HEK293T (cell line): ENCODE data around the gene RPLP2.

ENCODE experiments used
- CTCF ChIA-PET: fragments of 350-600 bp; formaldehyde crosslinking; extraction: SDS; loops from one replicate; lab custom pipeline; 2021; ENCODE audit warnings: antibody characterized with exemption, inconsistent platforms; lab: Yijun Ruan, JAX
- POLR2A ChIA-PET: fragments of 350-600 bp; formaldehyde crosslinking; extraction: SDS; loops from one replicate; lab custom pipeline; 2020; ENCODE audit warnings: antibody characterized with exemption, inconsistent platforms; lab: Yijun Ruan, JAX
- DNase-seq: peaks from one replicate; pipeline ENCODE4 v3.0.0; 2012; ENCODE audit warnings: mixed read lengths; ENCODE audit errors: extremely low spot score
- ARNT ChIP-seq: fragments of 450-650 bp; IDR thresholded peaks from 2 replicates; pipeline ENCODE4 v1.6.1; 2017; ENCODE audit warnings: mild to moderate bottlenecking
- BHLHE40 ChIP-seq: fragments of 450-650 bp; IDR thresholded peaks from 2 replicates; pipeline ENCODE4 v1.6.1; 2016; ENCODE audit warnings: mild to moderate bottlenecking, moderate library complexity, borderline replicate concordance
- CTBP1 ChIP-seq: fragments of 450-650 bp; IDR thresholded peaks from 2 replicates; pipeline ENCODE4 v1.6.1; 2016; ENCODE audit warnings: borderline replicate concordance
- ELF4 ChIP-seq: fragments of 450-650 bp; IDR thresholded peaks from 2 replicates; pipeline ENCODE4 v1.6.1; 2017; ENCODE audit warnings: antibody characterized with exemption
- FOXA1 ChIP-seq: fragments of 450-650 bp; IDR thresholded peaks from 2 replicates; pipeline ENCODE4 v1.6.1; 2016; ENCODE audit warnings: mild to moderate bottlenecking
- FOXK2 ChIP-seq: fragments of 450-650 bp; IDR thresholded peaks from 2 replicates; pipeline ENCODE4 v1.6.1; 2016; ENCODE audit warnings: mild to moderate bottlenecking
- FOXM1 ChIP-seq: fragments of 450-650 bp; IDR thresholded peaks from 2 replicates; pipeline ENCODE4 v1.6.1; 2017; ENCODE audit warnings: mild to moderate bottlenecking, borderline replicate concordance
- HDGF ChIP-seq: fragments of 450-650 bp; IDR thresholded peaks from 2 replicates; pipeline ENCODE4 v1.6.1; 2017; ENCODE audit warnings: antibody characterized with exemption, borderline replicate concordance
- L3MBTL2 ChIP-seq: fragments of 450-650 bp; conservative IDR thresholded peaks from 2 replicates; pipeline ENCODE4 v1.6.1; 2016; ENCODE audit warnings: mild to moderate bottlenecking
- LEF1 ChIP-seq: fragments of 450-650 bp; IDR thresholded peaks from 2 replicates; pipeline ENCODE4 v1.6.1; 2017; ENCODE audit warnings: mild to moderate bottlenecking, borderline replicate concordance
- NFRKB ChIP-seq: fragments of 450-650 bp; IDR thresholded peaks from 2 replicates; pipeline ENCODE4 v1.6.1; 2016; ENCODE audit warnings: mild to moderate bottlenecking, moderate library complexity
- PKNOX1 ChIP-seq: fragments of 450-650 bp; IDR thresholded peaks from 2 replicates; pipeline ENCODE4 v1.6.1; 2016
- SP1 ChIP-seq: fragments of 450-650 bp; IDR thresholded peaks from 2 replicates; pipeline ENCODE4 v1.6.1; 2017
- SUZ12 ChIP-seq: fragments of 450-650 bp; IDR thresholded peaks from 2 replicates; pipeline ENCODE4 v1.6.1; 2016; ENCODE audit warnings: mild to moderate bottlenecking
- TARDBP ChIP-seq: fragments of 450-650 bp; IDR thresholded peaks from 2 replicates; pipeline ENCODE4 v1.6.1; 2016
- ZNF384 ChIP-seq: fragments of 450-650 bp; IDR thresholded peaks from 2 replicates; pipeline ENCODE4 v1.6.1; 2016

The RPLP2 gene

GRCh38 chr11:826836-827145, 17.0 kb downstream of the RPLP2 start:
- ChIA-PET POLR2A (interaction anchor here (1.1 kb wide), 1 partner anchor 21 kb away, joined by 3 read pairs; no protein-coding TSS in a partner anchor), CTCF (no interaction called here)
- DNase-seq: no peak
- TF ChIP-seq HDGF: no peak
- TF ChIP-seq TARDBP: no peak

- ChIA-PET CTCF (no interaction called here), POLR2A (interaction anchor here (1.1 to 8.0 kb wide), 3 partner anchors 8 to 22 kb away, joined by 3 to 63 read pairs (median 11); partner anchors contain the start of genes PNPLA2, POLR2L and TSPAN4)
- DNase-seq: no peak
- TF ChIP-seq SP1 (no peak), PKNOX1 (no peak), FOXK2 (no peak), HDGF (no peak), TARDBP (no peak), ZNF384 (no peak), ARNT (no peak), L3MBTL2 (no peak), FOXA1 (no peak), LEF1 (no peak)
These were observed 17.6 kb downstream of the RPLP2 start for GRCh38 chr11:827146-827896.

GRCh38 chr11:827897-828192, 18.1 kb downstream of the RPLP2 start, which contains the start of gene CRACR2B:
Gene CRACR2B, plus strand, starts transcription at chr11:827919. Its CDS starts 689 bp downstream, at chr11:828608.
- ChIA-PET CTCF (no interaction called here), POLR2A (interaction anchor here (2.2 to 8.0 kb wide), 2 partner anchors 9 to 15 kb away, joined by 11 to 63 read pairs; partner anchors contain the start of genes PNPLA2, POLR2L and TSPAN4)
- TF ChIP-seq ELF4: no peak
- no peak for TF ChIP-seq CTBP1
- no peak for TF ChIP-seq SUZ12
- no peak for TF ChIP-seq L3MBTL2
- no peak for TF ChIP-seq PKNOX1
- no peak for TF ChIP-seq HDGF
- TF ChIP-seq ARNT: no peak
- TF ChIP-seq BHLHE40: no peak
- no peak for TF ChIP-seq SP1
- no peak for TF ChIP-seq TARDBP
- TF ChIP-seq FOXA1: no peak
- TF ChIP-seq FOXM1: no peak
- TF ChIP-seq LEF1: no peak
- TF ChIP-seq NFRKB: no peak
- no peak for TF ChIP-seq ZNF384
- no peak for TF ChIP-seq FOXK2
- DNase-seq: no peak

- POLR2A ChIA-PET: interaction anchor here (2.2 to 8.0 kb wide), 3 partner anchors 10 to 20 kb away, joined by 11 to 63 read pairs (median 11); partner anchors contain the start of genes PNPLA2, POLR2L, RPLP2 and TSPAN4
- CTCF ChIA-PET: no interaction called here
- DNase-seq: no peak
- no peak for TF ChIP-seq ZNF384
- TF ChIP-seq SUZ12: no peak
These were observed 18.9 kb downstream of the RPLP2 start for GRCh38 chr11:828506-829175.

GRCh38 chr11:829176-829846, 19.5 kb downstream of the RPLP2 start:
- CTCF ChIA-PET: no interaction called here
- TF ChIP-seq ARNT: no peak
- no peak for TF ChIP-seq FOXA1
- TF ChIP-seq ELF4: no peak
- no peak for TF ChIP-seq CTBP1
- TF ChIP-seq PKNOX1: no peak
- no peak for TF ChIP-seq BHLHE40
- TF ChIP-seq NFRKB: no peak
- TF ChIP-seq FOXM1: no peak
- TF ChIP-seq L3MBTL2: no peak
- DNase-seq: no peak
- POLR2A ChIA-PET: interaction anchor here (2.2 to 8.0 kb wide), 3 partner anchors 10 to 20 kb away, joined by 11 to 63 read pairs (median 11); partner anchors contain the start of genes PNPLA2, POLR2L, RPLP2 and TSPAN4

- no peak for TF ChIP-seq PKNOX1
- TF ChIP-seq CTBP1: no peak
- TF ChIP-seq ARNT: no peak
- TF ChIP-seq ELF4: no peak
- no peak for TF ChIP-seq FOXM1
- TF ChIP-seq BHLHE40: no peak
- no peak for TF ChIP-seq SP1
- TF ChIP-seq FOXK2: no peak
- no peak for TF ChIP-seq L3MBTL2
- no peak for TF ChIP-seq ZNF384
- TF ChIP-seq LEF1: no peak
These were observed 20.1 kb downstream of the RPLP2 start for GRCh38 chr11:829847-830294.

More at GRCh38 chr11:829847-830294, 20.1 kb downstream of the RPLP2 start:
- no peak for DNase-seq
- ChIA-PET POLR2A (interaction anchor here (2.2 to 8.0 kb wide), 4 partner anchors 10 to 21 kb away, joined by 11 to 63 read pairs (median 26); partner anchors contain the start of genes PNPLA2, POLR2L, RPLP2 and TSPAN4), CTCF (no interaction called here)
